SHP77 (cell line): ENCODE measurements around the gene ZNF85.
"Not testable (repeated sequence)": the region's sequence is repeated elsewhere in the genome, so short reads cannot be mapped to it uniquely, and the experiment has no call there.

Experiments used
- DNase-seq, 2 experiments: peaks; one replicate each; lab custom pipeline; 2025; lab: John Stamatoyannopoulos, UW

Gene ZNF85

GRCh38 chr19:20923077-20923871 is at the start of gene ZNF85:
ZNF85 (plus strand) TSS chr19:20923251; CDS start chr19:20923401, 150 bp downstream.
- peak; percentile 92 to 93 for DNase-seq

DNA sequence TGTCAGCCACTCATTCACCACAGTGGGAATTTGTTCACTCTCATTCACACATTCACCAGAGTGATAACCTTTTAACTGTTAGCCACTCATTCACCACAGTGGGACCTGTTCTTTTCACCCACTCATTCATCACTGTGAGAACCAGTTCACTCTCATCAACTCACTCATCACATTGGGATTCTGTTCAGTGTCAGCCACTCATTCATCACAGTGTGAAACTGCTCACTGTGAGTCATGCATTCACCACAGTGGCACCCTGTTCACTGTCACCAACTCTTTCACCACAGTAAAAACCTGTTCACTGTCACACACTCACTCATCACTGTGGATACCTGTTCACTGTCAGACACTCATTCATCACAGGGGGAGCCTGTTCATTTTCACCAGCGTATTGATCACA is 43.5 kb upstream of the ZNF85 start:
- DNase-seq, result no peak

DNA sequence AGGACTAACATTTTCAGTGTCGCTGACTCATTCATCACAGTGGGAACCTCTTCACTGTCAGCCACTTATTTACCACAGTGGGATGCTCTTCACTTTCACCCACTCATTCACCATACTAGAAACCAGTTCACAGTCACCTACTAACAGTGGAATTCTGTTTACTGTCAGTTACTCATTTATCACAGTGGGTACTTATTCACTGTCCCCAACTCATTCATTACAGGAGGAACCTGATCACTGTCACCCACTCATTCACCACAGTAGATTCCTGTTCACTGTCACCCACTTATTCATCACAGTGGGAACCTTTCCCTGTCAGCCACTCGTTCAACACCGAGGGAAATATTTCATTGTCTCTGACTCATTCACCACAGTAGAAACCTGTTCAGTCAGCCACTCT is 10.1 kb upstream of the ZNF85 start:
- DNase-seq, result no peak

DNA sequence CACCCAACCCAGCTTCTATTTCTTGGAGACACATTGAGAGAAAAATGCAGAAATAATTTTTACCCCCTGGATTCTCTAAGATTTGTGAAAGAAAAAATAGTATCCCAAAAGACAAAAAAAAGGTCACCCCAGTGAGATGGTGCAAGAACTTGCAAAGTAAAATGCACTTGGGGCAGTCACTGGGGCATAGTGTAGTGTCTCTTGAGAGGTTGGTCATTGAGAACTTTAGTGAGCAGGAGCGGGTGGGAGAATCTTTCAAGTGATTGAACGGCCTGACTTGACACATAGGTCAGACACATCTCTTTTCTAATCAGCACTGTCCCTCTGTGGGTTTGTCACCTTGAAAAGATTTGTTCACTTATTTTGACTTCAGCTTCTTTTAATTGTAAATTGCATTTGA is 2.4 kb downstream of the ZNF85 start:
- no peak for DNase-seq

DNA sequence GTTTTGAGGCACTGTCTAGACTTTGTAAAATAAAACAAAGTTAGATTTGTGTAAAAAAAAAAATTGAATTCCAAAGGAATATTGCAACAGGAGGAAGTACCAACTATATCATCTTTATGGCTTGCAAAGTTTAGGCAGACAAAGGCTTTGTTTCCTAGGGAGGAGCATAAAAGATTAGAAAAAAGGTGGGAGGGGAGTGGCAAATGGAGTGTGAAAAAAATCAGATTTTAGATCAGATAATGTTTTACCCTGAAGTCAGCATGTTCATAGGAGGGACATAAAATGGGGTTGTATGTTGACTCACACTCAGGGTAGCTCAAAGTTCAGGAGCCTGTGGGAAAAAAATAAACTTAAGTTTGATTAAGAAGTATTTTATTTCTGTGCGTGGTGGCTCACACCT is 3.7 kb downstream of the ZNF85 start:
- no peak for DNase-seq

GRCh38 chr19:20928371-20928770 is 5.3 kb downstream of the ZNF85 start:
- DNase-seq, result no peak

GRCh38 chr19:20936322-20936947 is 13.4 kb downstream of the ZNF85 start:
- DNase-seq, result not testable (repeated sequence)

GRCh38 chr19:20952561-20953095 is 29.6 kb downstream of the ZNF85 start:
- not testable (repeated sequence) for DNase-seq

DNA sequence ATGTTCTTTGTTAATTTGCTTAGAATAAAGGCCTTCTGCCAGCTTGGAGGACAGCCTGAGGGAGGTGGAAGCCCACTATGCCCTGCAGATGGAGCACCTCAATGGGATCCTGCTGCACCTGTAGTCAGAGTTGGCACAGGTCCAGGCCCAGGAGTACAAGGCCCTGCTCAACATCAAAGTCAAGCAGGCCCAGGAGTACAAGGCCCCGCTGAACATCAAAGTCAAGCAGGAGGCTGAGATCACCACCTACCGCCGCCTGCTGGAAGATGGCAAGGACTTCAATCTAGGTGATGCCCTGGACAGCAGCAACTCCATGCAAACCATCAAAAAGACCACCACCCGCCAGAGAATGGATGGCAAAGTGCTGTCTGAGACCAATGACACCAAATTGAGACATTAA is 41.7 kb downstream of the ZNF85 start:
- DNase-seq, result peak; percentile 25 to 37

GRCh38 chr19:20968092-20968491 is 45.0 kb downstream of the ZNF85 start:
- no peak for DNase-seq

DNA sequence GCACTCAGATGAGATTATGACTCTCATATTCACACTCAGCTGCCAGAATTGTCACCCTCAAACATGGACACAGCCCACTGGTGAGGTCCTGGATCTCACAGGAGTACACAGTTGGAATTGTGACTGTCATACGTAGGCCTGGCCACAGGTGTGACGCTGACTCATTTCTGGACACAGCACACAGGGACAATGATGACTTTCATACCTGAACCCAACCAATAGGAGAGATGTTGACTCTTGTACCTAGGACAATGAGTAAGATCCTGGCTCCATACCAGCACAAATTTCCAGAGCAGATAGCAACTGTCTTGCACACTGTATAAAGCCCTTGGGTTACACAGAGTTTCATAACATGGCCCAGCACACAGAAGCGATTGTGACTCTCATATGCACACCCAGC is 46.4 kb downstream of the ZNF85 start:
- DNase-seq, result no peak

DNA sequence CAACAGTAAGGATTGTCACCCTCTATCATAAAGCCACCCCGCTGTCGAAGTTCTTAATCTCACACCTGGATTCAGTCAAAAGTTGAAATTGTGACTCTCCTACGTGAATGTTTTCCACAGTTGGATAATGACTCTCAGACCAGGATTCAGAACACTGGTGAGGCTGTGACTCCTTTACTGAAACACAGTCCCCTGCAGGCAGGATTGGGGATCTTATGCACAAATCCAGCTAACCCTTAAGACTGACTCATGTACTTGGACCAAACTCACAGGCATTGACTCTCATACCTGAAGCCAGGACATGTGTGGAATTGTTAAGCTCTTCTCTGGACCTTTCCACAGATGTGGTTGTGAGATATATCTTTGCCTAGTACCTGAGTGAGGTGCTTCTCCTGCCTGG is 46.8 kb downstream of the ZNF85 start:
- no peak for DNase-seq

DNA sequence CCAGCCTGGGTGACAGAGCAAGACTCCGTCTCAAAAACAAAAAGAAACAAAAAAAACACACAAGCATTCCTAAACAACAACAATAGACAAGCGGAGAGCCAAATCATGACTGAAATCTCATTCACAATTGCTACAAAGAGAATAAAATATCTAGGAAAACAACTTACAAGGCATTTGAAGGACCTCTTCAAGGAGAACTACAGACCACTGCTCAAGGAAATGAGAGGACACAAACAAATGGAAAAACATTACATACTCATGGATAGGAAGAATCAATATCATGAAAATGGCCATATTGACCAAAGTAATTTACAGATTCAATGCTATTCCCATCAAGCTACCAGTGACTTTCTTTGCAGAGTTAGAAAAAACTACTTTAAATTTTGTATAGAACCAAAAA is 69.7 kb downstream of the ZNF85 start:
- DNase-seq, result not testable (repeated sequence)

GRCh38 chr19:20999731-21000352 is 76.8 kb downstream of the ZNF85 start:
- peak; percentile 96 to 97 for DNase-seq
